H1 (cell line): ENCODE data around the gene CD248. TPM values are rescaled to one million over a fixed set of nuclear protein-coding genes. Genes with fewer than 3 reads are reported as not detected.
A peak's percentile ranks its signal among the peaks of the same experiment; 100 is the strongest.

ENCODE experiments used
- CTCF ChIA-PET: fragments of 300-600 bp; sonication (Branson Sonifier 250); formaldehyde crosslinking; loops from one replicate; lab custom pipeline; 2021; ENCODE audit not compliant: partially characterized antibody; lab: Charles Lee
- POLR2A ChIA-PET: fragments of 300-600 bp; sonication (Branson Sonifier 250); formaldehyde crosslinking; loops from one replicate; lab custom pipeline; 2021; ENCODE audit warnings: inconsistent platforms; ENCODE audit not compliant: partially characterized antibody; lab: Charles Lee
- DNase-seq, 2 experiments: peaks; one replicate each; pipeline versions ENCODE4 v3.0.0 to v3.0.0-alpha.2; 2010 to 2022; ENCODE audit warnings: low spot score in 2 of 2, low read depth in 1 of 2, mixed read lengths in 1 of 2
- FAIRE-seq: peaks from 2 replicates; lab custom pipeline; 2011; peaks lifted over from hg19 to GRCh38; lab: Jason Lieb, UNC
- H2AFZ ChIP-seq: 2 replicates; pipeline ENCODE4 v1.8.1; 2012; ENCODE audit warnings: low read length, inconsistent platforms
- H2AK5ac ChIP-seq: 2 replicates; pipeline ENCODE4 v1.6.1; 2013; ENCODE audit warnings: low read depth, low read length
- H2BK120ac ChIP-seq: replicated peaks from 2 replicates; pipeline ENCODE3; 2013; ENCODE audit warnings: low read depth, low read length, inconsistent platforms
- H2BK12ac ChIP-seq: 2 replicates; pipeline ENCODE4 v1.6.1; 2013; ENCODE audit warnings: low read depth, low read length
- H2BK15ac ChIP-seq: 2 replicates; pipeline ENCODE4 v1.6.1; 2013; ENCODE audit warnings: low read length
- H2BK20ac ChIP-seq: 2 replicates; pipeline ENCODE4 v1.6.1; 2013; ENCODE audit warnings: low read length
- H2BK5ac ChIP-seq: 2 replicates; pipeline ENCODE4 v1.6.1; 2013; ENCODE audit warnings: low read depth, low read length
- H3K14ac ChIP-seq: 2 replicates; pipeline ENCODE4 v1.6.1; 2013; ENCODE audit warnings: inconsistent platforms; ENCODE audit not compliant: insufficient read length
- H3K18ac ChIP-seq: 2 replicates; pipeline ENCODE4 v1.6.1; 2013; ENCODE audit warnings: low read length; ENCODE audit errors: extremely low read depth
- H3K23ac ChIP-seq: 2 replicates; pipeline ENCODE4 v1.6.1; 2013; ENCODE audit warnings: inconsistent platforms; ENCODE audit not compliant: insufficient read length
- H3K23me2 ChIP-seq: 2 replicates; pipeline ENCODE4 v1.6.1; 2013; ENCODE audit warnings: low read depth, low read length
- H3K27ac ChIP-seq: 2 replicates; pipeline ENCODE4 v1.6.1; 2011; ENCODE audit warnings: low read depth, low read length, inconsistent platforms
- H3K27me3 ChIP-seq, 4 experiments: replicated peaks in 1 of 4; 1 replicate in 1 of 4; 2 replicates in 3 of 4; pipeline versions ENCODE4 v1.6.1 to v1.8.1; 2011 to 2013; ENCODE audit warnings: low read length in 3 of 4, mild to moderate bottlenecking in 3 of 4, inconsistent platforms in 2 of 4, mixed read lengths in 2 of 4, moderate library complexity in 1 of 4; ENCODE audit not compliant: control insufficient read depth in 3 of 4, insufficient read depth in 3 of 4; ENCODE audit errors: extremely low read depth in 1 of 4
- H3K36me3 ChIP-seq, 4 experiments: 2 replicates each; pipeline versions ENCODE4 v1.6.1 to v1.8.1; 2011 to 2013; ENCODE audit warnings: mild to moderate bottlenecking in 4 of 4, low read length in 3 of 4, moderate library complexity in 2 of 4, control low read depth in 1 of 4, inconsistent platforms in 1 of 4; ENCODE audit not compliant: insufficient read depth in 4 of 4, control insufficient read depth in 2 of 4
- H3K4ac ChIP-seq: replicated peaks from 2 replicates; pipeline ENCODE3; 2013; ENCODE audit warnings: low read length, low read depth, mixed read lengths, inconsistent platforms; ENCODE audit not compliant: insufficient read length
- H3K4me1 ChIP-seq, 4 experiments: replicated peaks in 1 of 4; 1 replicate in 1 of 4; 2 replicates in 3 of 4; pipeline versions ENCODE4 v1.6.1 to v1.8.1; 2011 to 2013; ENCODE audit warnings: low read length in 3 of 4, inconsistent platforms in 2 of 4, mixed read lengths in 1 of 4; ENCODE audit not compliant: insufficient read depth in 4 of 4, control insufficient read depth in 3 of 4
- H3K4me2 ChIP-seq, 2 experiments: 2 replicates each; pipeline versions ENCODE4 v1.6.1 to v1.8.1; 2011 to 2013; ENCODE audit warnings: low read depth in 2 of 2, low read length in 2 of 2, control low read depth in 1 of 2, inconsistent platforms in 1 of 2, mild to moderate bottlenecking in 1 of 2; ENCODE audit not compliant: insufficient read depth in 1 of 2
- H3K4me3 ChIP-seq, 4 experiments: fragments of 200-600, 300-600 bp in 1 of 4; sonication (generic), shearing (Covaris generic), sonication (Bioruptor Twin) in 1 of 4; 2 replicates each; pipeline versions ENCODE4 v1.5.1 to v1.8.1; 2011 to 2016; ENCODE audit warnings: low read length in 4 of 4, low read depth in 3 of 4, control low read depth in 2 of 4, inconsistent platforms in 2 of 4, mild to moderate bottlenecking in 2 of 4, mixed read lengths in 1 of 4, moderate library complexity in 1 of 4; ENCODE audit not compliant: insufficient read depth in 2 of 4; ENCODE audit errors: extremely low read depth in 1 of 4
- H3K56ac ChIP-seq: replicated peaks from 2 replicates; pipeline ENCODE3; 2013; ENCODE audit warnings: low read depth, mild to moderate bottlenecking, mixed read lengths, low read length, inconsistent platforms; ENCODE audit not compliant: insufficient read length
- H3K79me1 ChIP-seq: 2 replicates; pipeline ENCODE4 v1.6.1; 2013; ENCODE audit warnings: low read depth, low read length, control low read depth
- H3K79me2 ChIP-seq, 2 experiments: 2 replicates each; pipeline versions ENCODE4 v1.6.1 to v1.8.1; 2012 to 2013; ENCODE audit warnings: low read length in 2 of 2, mild to moderate bottlenecking in 2 of 2, inconsistent platforms in 1 of 2; ENCODE audit not compliant: insufficient read depth in 2 of 2, control insufficient read depth in 1 of 2
- H3K9ac ChIP-seq, 4 experiments: replicated peaks in 1 of 4; 1 replicate in 1 of 4; 2 replicates in 3 of 4; pipeline versions ENCODE4 v1.6.1 to v1.8.1; 2011 to 2013; ENCODE audit warnings: low read depth in 3 of 4, low read length in 3 of 4, control low read depth in 2 of 4, mild to moderate bottlenecking in 2 of 4, moderate library complexity in 2 of 4, inconsistent platforms in 1 of 4; ENCODE audit errors: extremely low read depth in 1 of 4
- H3K9me3 ChIP-seq, 2 experiments: 2 replicates each; pipeline versions ENCODE4 v1.6.1 to v1.8.1; 2012 to 2013; ENCODE audit warnings: mild to moderate bottlenecking in 2 of 2, moderate library complexity in 2 of 2, control low read depth in 1 of 2, inconsistent platforms in 1 of 2, low read depth in 1 of 2, low read length in 1 of 2, mixed read lengths in 1 of 2; ENCODE audit not compliant: insufficient read depth in 2 of 2
- H4K20me1 ChIP-seq, 2 experiments: replicated peaks in 1 of 2; 2 replicates each; pipeline versions ENCODE3 to v1.8.1; 2011 to 2013; ENCODE audit warnings: inconsistent platforms in 2 of 2, low read length in 2 of 2, mild to moderate bottlenecking in 1 of 2; ENCODE audit not compliant: insufficient read depth in 2 of 2, control insufficient read depth in 1 of 2
- H4K5ac ChIP-seq: 2 replicates; pipeline ENCODE4 v1.6.1; 2013; ENCODE audit warnings: low read length, low read depth, mixed read lengths, inconsistent platforms; ENCODE audit not compliant: insufficient read length
- H4K8ac ChIP-seq: 2 replicates; pipeline ENCODE4 v1.8.0; 2013; ENCODE audit warnings: mild to moderate bottlenecking, moderate library complexity, low read length, inconsistent platforms; ENCODE audit not compliant: insufficient read depth; ENCODE audit errors: extremely low read depth
- H4K91ac ChIP-seq: replicated peaks from 2 replicates; pipeline ENCODE3; 2013; ENCODE audit warnings: low read length, mixed read lengths, inconsistent platforms; ENCODE audit not compliant: insufficient read length
- BRCA1 ChIP-seq: IDR thresholded peaks from 2 replicates; pipeline ENCODE4 v1.6.1; 2012; ENCODE audit warnings: low read depth, low read length, improper control_type of control experiment
- CBX8 ChIP-seq: fragments of 300-800, 300-1000 bp; sonication (generic); IDR thresholded peaks from 2 replicates; pipeline ENCODE4 v1.7.1; 2016; ENCODE audit warnings: low read depth, low read length, borderline replicate concordance
- GTF2F1 ChIP-seq: IDR thresholded peaks from 2 replicates; pipeline ENCODE4 v1.6.1; 2012; ENCODE audit warnings: low read depth, low read length, improper control_type of control experiment, borderline replicate concordance
- KDM5A ChIP-seq: fragments of 200-600 bp; IDR thresholded peaks from 2 replicates; pipeline ENCODE4 v1.7.1; 2012; ENCODE audit warnings: mild to moderate bottlenecking, low read length, inconsistent platforms, mixed read lengths
- MAFK ChIP-seq: IDR thresholded peaks from 2 replicates; pipeline ENCODE4 v1.6.1; 2012; ENCODE audit warnings: low read depth, mild to moderate bottlenecking, improper control_type of control experiment, low read length
- PHF8 ChIP-seq: fragments of 200-600 bp; sonication (generic); conservative IDR thresholded peaks from 2 replicates; pipeline ENCODE4 v1.7.1; 2012; ENCODE audit warnings: low read depth, mild to moderate bottlenecking, inconsistent platforms, low read length, moderate library complexity
- SIN3A ChIP-seq, 2 experiments: IDR thresholded peaks in 1 of 2; conservative IDR thresholded peaks in 1 of 2; 2 replicates each; pipeline ENCODE4 v1.6.1; 2011 to 2012; ENCODE audit warnings: low read length in 2 of 2, improper control_type of control experiment in 1 of 2, low read depth in 1 of 2, mild to moderate bottlenecking in 1 of 2
- SP2 ChIP-seq: IDR thresholded peaks from 2 replicates; pipeline ENCODE4 v1.6.1; 2012; ENCODE audit warnings: mild to moderate bottlenecking, low read length, inconsistent platforms
- SP4 ChIP-seq: IDR thresholded peaks from 2 replicates; pipeline ENCODE4 v1.6.1; 2012; ENCODE audit warnings: low read length, inconsistent platforms
- SRF ChIP-seq: IDR thresholded peaks from 2 replicates; pipeline ENCODE4 v1.6.1; 2011; ENCODE audit warnings: mild to moderate bottlenecking, low read depth, low read length, moderate library complexity
- SUZ12 ChIP-seq: fragments of 200-600 bp; sonication (generic); IDR thresholded peaks from 2 replicates; pipeline ENCODE4 v1.6.1; 2012; ENCODE audit warnings: mild to moderate bottlenecking, inconsistent platforms, low read length, moderate library complexity, mixed read lengths
- TEAD4 ChIP-seq: IDR thresholded peaks from 2 replicates; pipeline ENCODE4 v1.6.1; 2012; ENCODE audit warnings: low read depth, low read length, inconsistent platforms, mixed read lengths
- YY1 ChIP-seq: IDR thresholded peaks from 2 replicates; pipeline ENCODE4 v1.6.1; 2011; ENCODE audit warnings: low read depth, mild to moderate bottlenecking, low read length
- WGBS, 2 experiments: shearing (Covaris generic) in 1 of 2; methylation state at CpG; one replicate each; pipeline versions ENCODE4 v1.1.6 to v1.1.7; 2013 to 2015; ENCODE audit warnings: low lambda C conversion rate in 2 of 2, mixed read lengths in 2 of 2, inconsistent platforms in 1 of 2, low coverage in 1 of 2, missing lambda C conversion rate in 1 of 2; ENCODE audit not compliant: insufficient replicate concordance in 2 of 2, insufficient coverage in 1 of 2, insufficient read length in 1 of 2; ENCODE audit errors: extremely low coverage in 1 of 2, missing lambda C conversion rate in 1 of 2; 5-methylcytosine and 5-hydroxymethylcytosine counted together
- polyA plus RNA-seq, 7 experiments: library from polyadenylated mRNA; depleted of rRNA in 3 of 7; stranded (reverse) in 5 of 7; unstranded in 2 of 7; fragments of >200 nt in 5 of 7; fragments of 200-250 nt in 2 of 7; gene quantifications; 1 replicate in 5 of 7; 2 replicates in 1 of 7; 4 replicates in 1 of 7; pipeline versions ENCODE4 v1.2.1 to v1.2.3, GENCODE V29; 2011 to 2013; ENCODE audit warnings: missing spikeins in 2 of 7, mixed read lengths in 2 of 7
- total RNA-seq: library from RNA; stranded (reverse); fragmentation: NEBNext Ultra II Directional; extraction: Animal tissue kit (Norgen Biotek cat#: 25700); gene quantifications from 2 replicates; pipeline ENCODE4 v1.2.1, GENCODE V29; 2021

Gene CD248
- total and polyA plus RNA-seq, 2 of the 8 experiments (the other 6 are each of a cell fraction or from before 2014, with no cell fraction given): 2.7 to 3.9 TPM

GRCh38 chr11:66287211-66287888 is 29.5 kb downstream of the CD248 start:
- H3K4me2 ChIP-seq: peak overlapping the region; percentile 74 to 93; a peak in 1 of 4 replicates
- TF ChIP-seq YY1: no peak
- no peak for TF ChIP-seq GTF2F1
- TF ChIP-seq SP2: no peak
- TF ChIP-seq BRCA1: no peak
- no peak for TF ChIP-seq SUZ12
- TF ChIP-seq TEAD4: no peak
- no peak for TF ChIP-seq PHF8
- no peak for TF ChIP-seq KDM5A
- TF ChIP-seq MAFK: no peak
- no peak for TF ChIP-seq SIN3A (conservative IDR thresholded peaks at IDR 0.05 in 1 of 2, IDR thresholded peaks at IDR 0.05 in 1 of 2; ENCODE audit: low read depth in 1 of 2, low read length in 2 of 2)
- no peak for TF ChIP-seq SRF
- TF ChIP-seq CBX8: no peak
- no peak for TF ChIP-seq SP4

More at GRCh38 chr11:66287211-66287888, 29.5 kb downstream of the CD248 start:
- 90% methylated on average over 9 of the region's 10 CpGs; no CpG with 5 or more reads in 1 of the 2 experiments for WGBS, 2 experiments
- H3K4me1 ChIP-seq: peaks cover 0 to 26% (median 9%) of the 10 kb centered on the region in 4 experiments; a peak in 5 of 7 replicates
- H4K91ac ChIP-seq: no peak overlapping the region
- H3K23me2 ChIP-seq: peaks cover 11% of the 10 kb centered on the region; the same call in 1 of the 2 replicates
- no peak overlapping the region for H3K18ac ChIP-seq
- no peak overlapping the region for H3K9ac ChIP-seq
- DNase-seq: no peak
- H2AFZ ChIP-seq: no peak overlapping the region
- H2BK120ac ChIP-seq: no peak overlapping the region
- no peak for FAIRE-seq
- no peak overlapping the region for H2BK5ac ChIP-seq
- H3K9me3 ChIP-seq: no peaks in the 10 kb centered on the region
- H2BK15ac ChIP-seq: no peak overlapping the region
- H3K27ac ChIP-seq: no peak overlapping the region
- H3K4ac ChIP-seq: no peak overlapping the region
- ChIA-PET POLR2A (interaction anchor here (0.7 to 4.5 kb wide), 11 partner anchors 7 to 58 kb away, joined by 3 to 29 read pairs (median 7); partner anchors contain the start of genes BRMS1, CD248, CNIH2 and RAB1B), CTCF (interaction anchor here (0.9 to 6.9 kb wide), 14 partner anchors 10 to 84 kb away, joined by 3 to 57 read pairs (median 5); partner anchors contain the start of gene RIN1)
- no peak overlapping the region for H2AK5ac ChIP-seq
- peaks cover 8 to 13% of the 10 kb centered on the region in 2 experiments for H4K20me1 ChIP-seq
- peaks cover 0 to 2% (median 0%) of the 10 kb centered on the region in 4 experiments; a peak in 1 of 8 replicates for H3K36me3 ChIP-seq
- H4K5ac ChIP-seq: no peak overlapping the region
- H3K79me1 ChIP-seq: peaks cover 6% of the 10 kb centered on the region
- no peak overlapping the region for H3K23ac ChIP-seq
- H3K56ac ChIP-seq: no peak overlapping the region
- H3K4me3 ChIP-seq: 0 out of 8 replicates have a peak overlapping the region, but pooled peaks of 3 of the 4 experiments have one; percentile 91 to 94 (median 93)
- H4K8ac ChIP-seq: no peak overlapping the region
- H3K27me3 ChIP-seq: peaks cover 2 to 19% (median 13%) of the 10 kb centered on the region in 4 experiments
- H2BK20ac ChIP-seq: no peak overlapping the region
- no peak overlapping the region for H3K14ac ChIP-seq
- H3K79me2 ChIP-seq: peaks cover 0 to 9% of the 10 kb centered on the region in 2 experiments; a peak in 1 of 4 replicates
- H2BK12ac ChIP-seq: no peak overlapping the region
